ENCODE results near the gene KCNN2.

KCNN2 gene

GRCh38 chr5:114362197-114362976 lies 517 bp downstream of the KCNN2 start:
- Histone ChIP-seq H3K4me3 (ENCODE audit: extremely low read depth, insufficient read depth, low read length, poor library complexity, severe bottlenecking) (peak overlapping the region; percentile 73), H3K27ac (ENCODE audit: low read depth, low read length, severe bottlenecking) (no peak overlapping the region)

GRCh38 chr5:114362977-114363761 lies 1.3 kb downstream of the KCNN2 start:
- Histone ChIP-seq H3K9me3 (ENCODE audit: control insufficient read depth, low read length) (no peaks in the 10 kb centered on the region), H3K4me3 (ENCODE audit: extremely low read depth, insufficient read depth, low read length, poor library complexity, severe bottlenecking) (peak overlapping the region; percentile 73), H3K27ac (ENCODE audit: low read depth, low read length, severe bottlenecking) (no peak overlapping the region), H3K36me3 (ENCODE audit: control insufficient read depth, insufficient read depth, low read length) (no peaks in the 10 kb centered on the region), H3K4me1 (ENCODE audit: control insufficient read depth, insufficient read depth, low read length, poor library complexity, severe bottlenecking) (no peaks in the 10 kb centered on the region)
- WGBS, 2 experiments (ENCODE audit: insufficient coverage in 2 of 2) = 1 to 2% methylated on average over 55 to 62 of the region's 62 CpGs

More at GRCh38 chr5:114362197-114362976, 517 bp downstream of the KCNN2 start:
- no peaks in the 10 kb centered on the region for H3K4me1 ChIP-seq (ENCODE audit: control insufficient read depth, insufficient read depth, low read length, poor library complexity, severe bottlenecking)
- H3K9me3 ChIP-seq (ENCODE audit: control insufficient read depth, low read length) = no peaks in the 10 kb centered on the region
- no peaks in the 10 kb centered on the region for H3K36me3 ChIP-seq (ENCODE audit: control insufficient read depth, insufficient read depth, low read length)
- 0% methylated on average over 59 to 61 of the region's 87 CpGs for WGBS, 2 experiments (ENCODE audit: insufficient coverage in 2 of 2)

- 4 to 11% methylated on average over 8 to 10 of the region's 10 CpGs for WGBS, 2 experiments (ENCODE audit: insufficient coverage in 2 of 2)
- Histone ChIP-seq H3K4me3 (ENCODE audit: extremely low read depth, insufficient read depth, low read length, poor library complexity, severe bottlenecking) (peak overlapping the region; percentile 73), H3K9me3 (ENCODE audit: control insufficient read depth, low read length) (no peaks in the 10 kb centered on the region), H3K4me1 (ENCODE audit: control insufficient read depth, insufficient read depth, low read length, poor library complexity, severe bottlenecking) (no peaks in the 10 kb centered on the region), H3K36me3 (ENCODE audit: control insufficient read depth, insufficient read depth, low read length) (no peaks in the 10 kb centered on the region), H3K27ac (ENCODE audit: low read depth, low read length, severe bottlenecking) (no peak overlapping the region)
Observed at GRCh38 chr5:114363837-114364236, 2.0 kb downstream of the KCNN2 start.

- 80% methylated on average over 1 of the region's 2 CpGs; no CpG with 5 or more reads in 1 of the 2 experiments for WGBS, 2 experiments (ENCODE audit: insufficient coverage in 2 of 2)
- H3K4me3 ChIP-seq (ENCODE audit: extremely low read depth, insufficient read depth, low read length, poor library complexity, severe bottlenecking) = no peak overlapping the region
- H3K4me1 ChIP-seq (ENCODE audit: control insufficient read depth, insufficient read depth, low read length, poor library complexity, severe bottlenecking) = no peaks in the 10 kb centered on the region
- H3K27ac ChIP-seq (ENCODE audit: low read depth, low read length, severe bottlenecking) = no peak overlapping the region
- H3K36me3 ChIP-seq (ENCODE audit: control insufficient read depth, insufficient read depth, low read length) = no peaks in the 10 kb centered on the region
- H3K9me3 ChIP-seq (ENCODE audit: control insufficient read depth, low read length) = no peaks in the 10 kb centered on the region
Observed at GRCh38 chr5:114367029-114367428, 5.2 kb downstream of the KCNN2 start.

- Histone ChIP-seq H3K4me1 (ENCODE audit: control insufficient read depth, insufficient read depth, low read length, poor library complexity, severe bottlenecking) (no peaks in the 10 kb centered on the region), H3K4me3 (ENCODE audit: extremely low read depth, insufficient read depth, low read length, poor library complexity, severe bottlenecking) (no peak overlapping the region), H3K9me3 (ENCODE audit: control insufficient read depth, low read length) (no peaks in the 10 kb centered on the region), H3K27ac (ENCODE audit: low read depth, low read length, severe bottlenecking) (no peak overlapping the region), H3K36me3 (ENCODE audit: control insufficient read depth, insufficient read depth, low read length) (no peaks in the 10 kb centered on the region)
- 92 to 100% methylated on average over 2 to 3 of the region's 7 CpGs for WGBS, 2 experiments (ENCODE audit: insufficient coverage in 2 of 2)
Observed at GRCh38 chr5:114369680-114370417, 8.0 kb downstream of the KCNN2 start.

GRCh38 chr5:114377050-114377844 lies 15.4 kb downstream of the KCNN2 start:
- Histone ChIP-seq H3K4me1 (ENCODE audit: control insufficient read depth, insufficient read depth, low read length, poor library complexity, severe bottlenecking) (no peaks in the 10 kb centered on the region), H3K9me3 (ENCODE audit: control insufficient read depth, low read length) (no peaks in the 10 kb centered on the region), H3K4me3 (ENCODE audit: extremely low read depth, insufficient read depth, low read length, poor library complexity, severe bottlenecking) (no peak overlapping the region), H3K36me3 (ENCODE audit: control insufficient read depth, insufficient read depth, low read length) (no peaks in the 10 kb centered on the region), H3K27ac (ENCODE audit: low read depth, low read length, severe bottlenecking) (no peak overlapping the region)
- WGBS, 2 experiments (ENCODE audit: insufficient coverage in 2 of 2) = 90 to 95% methylated on average over 4 to 5 of the region's 7 CpGs

- Histone ChIP-seq H3K4me3 (ENCODE audit: extremely low read depth, insufficient read depth, low read length, poor library complexity, severe bottlenecking) (no peak overlapping the region), H3K4me1 (ENCODE audit: control insufficient read depth, insufficient read depth, low read length, poor library complexity, severe bottlenecking) (no peaks in the 10 kb centered on the region), H3K27ac (ENCODE audit: low read depth, low read length, severe bottlenecking) (no peak overlapping the region), H3K9me3 (ENCODE audit: control insufficient read depth, low read length) (no peaks in the 10 kb centered on the region), H3K36me3 (ENCODE audit: control insufficient read depth, insufficient read depth, low read length) (no peaks in the 10 kb centered on the region)
- 94 to 100% methylated on average over 4 of the region's 6 CpGs for WGBS, 2 experiments (ENCODE audit: insufficient coverage in 2 of 2)
Observed at GRCh38 chr5:114377946-114378345, 16.1 kb downstream of the KCNN2 start.

GRCh38 chr5:114380721-114381120 lies 18.9 kb downstream of the KCNN2 start:
- Histone ChIP-seq H3K27ac (ENCODE audit: low read depth, low read length, severe bottlenecking) (no peak overlapping the region), H3K4me3 (ENCODE audit: extremely low read depth, insufficient read depth, low read length, poor library complexity, severe bottlenecking) (no peak overlapping the region), H3K36me3 (ENCODE audit: control insufficient read depth, insufficient read depth, low read length) (no peaks in the 10 kb centered on the region), H3K9me3 (ENCODE audit: control insufficient read depth, low read length) (no peaks in the 10 kb centered on the region), H3K4me1 (ENCODE audit: control insufficient read depth, insufficient read depth, low read length, poor library complexity, severe bottlenecking) (no peaks in the 10 kb centered on the region)
- 75 to 83% methylated on average over 3 to 4 of the region's 5 CpGs for WGBS, 2 experiments (ENCODE audit: insufficient coverage in 2 of 2)

GRCh38 chr5:114387433-114387832 lies 25.6 kb downstream of the KCNN2 start:
- peak overlapping the region; percentile 30 for H3K27ac ChIP-seq (ENCODE audit: low read depth, low read length, severe bottlenecking)

GRCh38 chr5:114390431-114390830 lies 28.6 kb downstream of the KCNN2 start:
- Histone ChIP-seq H3K36me3 (ENCODE audit: control insufficient read depth, insufficient read depth, low read length) (no peaks in the 10 kb centered on the region), H3K4me3 (ENCODE audit: extremely low read depth, insufficient read depth, low read length, poor library complexity, severe bottlenecking) (no peak overlapping the region), H3K4me1 (ENCODE audit: control insufficient read depth, insufficient read depth, low read length, poor library complexity, severe bottlenecking) (no peaks in the 10 kb centered on the region), H3K9me3 (ENCODE audit: control insufficient read depth, low read length) (no peaks in the 10 kb centered on the region), H3K27ac (ENCODE audit: low read depth, low read length, severe bottlenecking) (no peak overlapping the region)
- no CpG with 5 or more reads among the region's 1 CpG for WGBS, 2 experiments (ENCODE audit: insufficient coverage in 2 of 2)

More at GRCh38 chr5:114387433-114387832, 25.6 kb downstream of the KCNN2 start:
- Histone ChIP-seq H3K4me3 (ENCODE audit: extremely low read depth, insufficient read depth, low read length, poor library complexity, severe bottlenecking) (no peak overlapping the region), H3K4me1 (ENCODE audit: control insufficient read depth, insufficient read depth, low read length, poor library complexity, severe bottlenecking) (no peaks in the 10 kb centered on the region), H3K36me3 (ENCODE audit: control insufficient read depth, insufficient read depth, low read length) (no peaks in the 10 kb centered on the region), H3K9me3 (ENCODE audit: control insufficient read depth, low read length) (no peaks in the 10 kb centered on the region)
- 50 to 63% methylated on average over 1 of the region's 1 CpG for WGBS, 2 experiments (ENCODE audit: insufficient coverage in 2 of 2)

Measured in mesodermal cell (in vitro differentiated cells).